Smooth muscle cell (in vitro differentiated cells): Measurements from ENCODE around the gene LRP1B. TPM values are rescaled to one million over a fixed set of nuclear protein-coding genes. Genes with fewer than 3 reads are reported as not detected.

Experiments
- DNase-seq: peaks from one replicate; lab custom pipeline; 2025; ENCODE audit not compliant: unreplicated experiment; lab: John Stamatoyannopoulos, UW
- H2AFZ ChIP-seq: fragments of 200-600 bp; sonication (generic); 2 replicates; pipeline ENCODE4 v1.6.0; 2016; ENCODE audit warnings: antibody characterized with exemption, low read depth, mild to moderate bottlenecking
- H3F3A ChIP-seq: fragments of 200-600 bp; sonication (generic); 2 replicates; pipeline ENCODE4 v1.6.0; 2017; ENCODE audit warnings: antibody characterized with exemption, low read depth
- H3K27ac ChIP-seq: fragments of 200-600 bp; sonication (generic); 2 replicates; pipeline ENCODE4 v1.5.1; 2016; ENCODE audit warnings: low read depth, mild to moderate bottlenecking
- H3K27me3 ChIP-seq: fragments of 200-600 bp; sonication (generic); 2 replicates; pipeline ENCODE4 v1.6.1; 2016; ENCODE audit warnings: low read depth, mild to moderate bottlenecking
- H3K36me3 ChIP-seq: fragments of 200-600 bp; sonication (generic); 2 replicates; pipeline ENCODE4 v1.5.1; 2016; ENCODE audit warnings: low read depth
- H3K4me1 ChIP-seq: fragments of 200-600 bp; sonication (generic); 2 replicates; pipeline ENCODE4 v1.5.1; 2016; ENCODE audit warnings: low read depth
- H3K4me2 ChIP-seq: fragments of 200-600 bp; sonication (generic); 2 replicates; pipeline ENCODE4 v1.6.0; 2016; ENCODE audit warnings: mild to moderate bottlenecking
- H3K4me3 ChIP-seq: fragments of 200-600 bp; sonication (generic); 2 replicates; pipeline ENCODE4 v1.5.1; 2016; ENCODE audit warnings: mild to moderate bottlenecking
- H3K79me2 ChIP-seq: fragments of 200-600 bp; sonication (generic); 2 replicates; pipeline ENCODE4 v1.6.0; 2016; ENCODE audit warnings: low read depth, mild to moderate bottlenecking
- H3K9ac ChIP-seq: fragments of 200-600 bp; sonication (generic); 2 replicates; pipeline ENCODE4 v1.6.0; 2016; ENCODE audit warnings: low read depth
- H3K9me3 ChIP-seq: fragments of 200-600 bp; sonication (generic); replicated peaks from 2 replicates; pipeline ENCODE4 v1.5.1; 2016; ENCODE audit warnings: low read depth
- H4K20me1 ChIP-seq: fragments of 200-600 bp; sonication (generic); 2 replicates; pipeline ENCODE4 v1.6.0; 2016; ENCODE audit warnings: low read depth
- WGBS: methylation state at CpG from one replicate; pipeline ENCODE4 v1.1.7; 2016; ENCODE audit warnings: low lambda C conversion rate; 5-methylcytosine and 5-hydroxymethylcytosine counted together
- polyA plus RNA-seq: library from polyadenylated mRNA; unstranded; fragments of >200 nt; fragmentation: Nextera tagmentation; extraction: Ambion mirVana; gene quantifications from 2 replicates; pipeline ENCODE4 v1.2.1, GENCODE V29; 2016
- total RNA-seq: library from RNA; depleted of rRNA; stranded (reverse); fragments of >200 nt; gene quantifications from 2 replicates; pipeline ENCODE4 v1.2.3, GENCODE V29; 2014
- TF ChIP-seq, protein P1 (sequence below): fragments of 200-600 bp; sonication (generic); IDR thresholded peaks from 2 replicates; pipeline ENCODE4 v1.5.1; 2017; ENCODE audit warnings: borderline replicate concordance, mild to moderate bottlenecking, antibody characterized with exemption; ENCODE audit not compliant: insufficient read depth, poor library complexity, severe bottlenecking

Gene LRP1B
- total and polyA plus RNA-seq, 2 experiments from 2014 or later: 0.08 to 2.9 TPM

DNA sequence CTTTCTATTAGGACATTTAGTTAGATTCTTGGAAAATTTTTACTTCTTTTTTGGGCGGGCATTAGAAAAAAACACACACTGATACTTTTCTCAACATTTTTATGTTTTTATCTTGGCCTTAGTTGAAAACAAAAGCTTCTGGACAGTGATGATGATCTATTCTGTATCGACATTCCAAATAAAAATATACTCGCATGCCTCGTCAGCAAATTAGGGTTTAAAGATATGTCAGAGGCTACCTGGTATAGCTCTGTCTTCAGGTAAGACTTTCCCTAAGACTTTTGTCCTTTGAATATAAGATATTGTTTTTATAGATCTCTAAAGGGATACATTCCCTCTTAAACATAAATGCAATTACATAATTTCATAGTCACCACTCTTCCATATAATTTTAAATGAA is 816.8 kb downstream of the LRP1B start:
- no peak overlapping the region for H3K9ac ChIP-seq
- no peak overlapping the region for H2AFZ ChIP-seq
- no peaks in the 10 kb centered on the region for H3K36me3 ChIP-seq
- TF ChIP-seq, protein P1, sequence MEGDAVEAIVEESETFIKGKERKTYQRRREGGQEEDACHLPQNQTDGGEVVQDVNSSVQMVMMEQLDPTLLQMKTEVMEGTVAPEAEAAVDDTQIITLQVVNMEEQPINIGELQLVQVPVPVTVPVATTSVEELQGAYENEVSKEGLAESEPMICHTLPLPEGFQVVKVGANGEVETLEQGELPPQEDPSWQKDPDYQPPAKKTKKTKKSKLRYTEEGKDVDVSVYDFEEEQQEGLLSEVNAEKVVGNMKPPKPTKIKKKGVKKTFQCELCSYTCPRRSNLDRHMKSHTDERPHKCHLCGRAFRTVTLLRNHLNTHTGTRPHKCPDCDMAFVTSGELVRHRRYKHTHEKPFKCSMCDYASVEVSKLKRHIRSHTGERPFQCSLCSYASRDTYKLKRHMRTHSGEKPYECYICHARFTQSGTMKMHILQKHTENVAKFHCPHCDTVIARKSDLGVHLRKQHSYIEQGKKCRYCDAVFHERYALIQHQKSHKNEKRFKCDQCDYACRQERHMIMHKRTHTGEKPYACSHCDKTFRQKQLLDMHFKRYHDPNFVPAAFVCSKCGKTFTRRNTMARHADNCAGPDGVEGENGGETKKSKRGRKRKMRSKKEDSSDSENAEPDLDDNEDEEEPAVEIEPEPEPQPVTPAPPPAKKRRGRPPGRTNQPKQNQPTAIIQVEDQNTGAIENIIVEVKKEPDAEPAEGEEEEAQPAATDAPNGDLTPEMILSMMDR: no peak
- no peaks in the 10 kb centered on the region for H3K79me2 ChIP-seq
- H3K4me2 ChIP-seq: no peak overlapping the region
- H3K9me3 ChIP-seq: no peaks in the 10 kb centered on the region
- no peaks in the 10 kb centered on the region for H3K27me3 ChIP-seq
- H3K4me3 ChIP-seq: no peak overlapping the region
- 99% methylated on average over 4 of the region's 4 CpGs for WGBS
- H4K20me1 ChIP-seq: no peaks in the 10 kb centered on the region
- no peak for DNase-seq
- no peak overlapping the region for H3K27ac ChIP-seq
- H3K4me1 ChIP-seq: peaks cover 5% of the 10 kb centered on the region
- no peaks in the 10 kb centered on the region for H3F3A ChIP-seq

DNA sequence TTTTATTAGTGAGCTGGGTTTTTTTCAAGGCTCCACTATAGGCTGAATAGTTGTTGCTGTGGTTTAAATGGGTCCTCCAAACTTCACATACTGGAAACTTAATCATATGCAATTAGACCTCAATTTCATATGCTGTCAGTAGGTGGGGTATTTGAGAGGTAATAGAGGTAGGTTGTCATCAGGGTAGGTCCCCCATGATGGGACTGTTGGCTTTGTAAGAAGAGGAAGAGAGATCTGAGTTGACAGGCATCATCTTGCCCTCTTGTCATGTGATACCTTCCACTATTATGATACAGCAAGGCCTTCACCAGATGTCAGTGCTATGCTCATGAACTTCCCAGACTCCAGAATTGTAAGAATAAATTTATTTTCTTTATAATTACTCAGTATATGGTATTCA is 819.4 kb downstream of the LRP1B start:
- Histone ChIP-seq H3K9ac (no peak overlapping the region), H3K4me3 (no peak overlapping the region), H3F3A (no peaks in the 10 kb centered on the region), H3K79me2 (no peaks in the 10 kb centered on the region), H3K4me1 (no peaks in the 10 kb centered on the region), H3K36me3 (no peaks in the 10 kb centered on the region), H2AFZ (no peak overlapping the region), H4K20me1 (no peaks in the 10 kb centered on the region), H3K27me3 (no peaks in the 10 kb centered on the region), H3K9me3 (no peaks in the 10 kb centered on the region), H3K4me2 (no peak overlapping the region), H3K27ac (no peak overlapping the region)
- DNase-seq: no peak
- TF ChIP-seq, protein P1: no peak

DNA sequence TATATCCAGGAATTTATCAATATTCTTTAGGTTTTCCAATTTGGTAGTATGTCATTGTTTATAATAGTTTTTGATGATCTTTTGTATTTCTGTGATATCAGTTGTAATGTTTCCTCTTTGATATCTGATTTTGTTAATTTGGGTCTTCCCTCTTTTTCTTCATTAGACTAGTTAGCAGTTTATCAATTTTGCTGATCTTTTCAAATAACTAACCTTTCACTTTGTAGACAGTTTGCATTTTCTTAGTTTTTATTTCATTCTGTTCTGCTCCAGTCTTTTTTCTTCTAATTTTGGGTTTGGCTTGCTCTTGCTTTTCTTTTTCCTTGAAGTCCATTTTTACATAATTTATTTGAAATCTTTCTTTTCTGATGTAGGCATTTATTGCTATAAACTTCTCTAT is 824.4 kb downstream of the LRP1B start:
- Histone ChIP-seq H3K9ac (no peak overlapping the region), H3K27me3 (no peaks in the 10 kb centered on the region), H3F3A (no peaks in the 10 kb centered on the region), H3K4me2 (no peak overlapping the region), H3K4me1 (no peaks in the 10 kb centered on the region), H3K27ac (no peak overlapping the region), H3K79me2 (no peaks in the 10 kb centered on the region), H3K36me3 (no peaks in the 10 kb centered on the region), H4K20me1 (no peaks in the 10 kb centered on the region), H3K9me3 (no peaks in the 10 kb centered on the region), H2AFZ (no peak overlapping the region), H3K4me3 (no peak overlapping the region)
- no peak for DNase-seq
- TF ChIP-seq, protein P1: no peak

DNA sequence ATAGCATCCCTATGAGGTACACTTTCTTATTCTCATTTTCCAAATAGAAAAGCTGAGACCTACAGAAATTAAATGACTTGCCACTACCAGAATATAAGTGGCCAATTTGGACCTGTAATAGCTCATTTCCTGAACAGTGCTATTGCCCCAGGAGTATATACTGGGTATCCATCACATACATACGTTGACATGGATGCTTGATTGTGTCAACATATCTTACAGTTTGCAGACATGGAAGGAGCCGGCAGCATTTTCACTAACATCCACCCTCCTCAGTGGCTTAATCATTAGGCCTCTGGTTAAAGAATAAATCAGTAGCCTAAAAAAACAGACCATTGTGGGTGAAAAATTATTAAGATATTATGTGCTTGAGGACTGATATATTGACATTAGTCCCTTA is 829.3 kb downstream of the LRP1B start:
- Histone ChIP-seq H3K4me2 (no peak overlapping the region), H4K20me1 (no peaks in the 10 kb centered on the region), H3K27ac (no peak overlapping the region), H3K4me1 (no peaks in the 10 kb centered on the region), H3F3A (no peaks in the 10 kb centered on the region), H3K79me2 (no peaks in the 10 kb centered on the region), H3K4me3 (no peak overlapping the region), H3K9ac (no peak overlapping the region), H3K27me3 (no peaks in the 10 kb centered on the region), H3K36me3 (no peaks in the 10 kb centered on the region), H2AFZ (no peak overlapping the region), H3K9me3 (no peaks in the 10 kb centered on the region)
- no peak for DNase-seq
- TF ChIP-seq, protein P1: no peak
- WGBS: 85% methylated on average over 2 of the region's 2 CpGs
